Stimulated activated CD4-positive, alpha-beta T cell treated with anti-CD3 and anti-CD28 coated beads, TNF-alpha, amount 100 ng/mL, for 48 hours (primary cell): ENCODE measurements around the gene MRPL28.
"Not testable (repeated sequence)": the region's sequence is repeated elsewhere in the genome, so short reads cannot be mapped to it uniquely, and the experiment has no call there.

Source experiments
- DNase-seq, 3 donors: peaks; one replicate each; pipeline ENCODE4 v3.0.0-alpha.2; 2020; ENCODE audit warnings: low read depth in 3 of 3

Gene MRPL28

DNA sequence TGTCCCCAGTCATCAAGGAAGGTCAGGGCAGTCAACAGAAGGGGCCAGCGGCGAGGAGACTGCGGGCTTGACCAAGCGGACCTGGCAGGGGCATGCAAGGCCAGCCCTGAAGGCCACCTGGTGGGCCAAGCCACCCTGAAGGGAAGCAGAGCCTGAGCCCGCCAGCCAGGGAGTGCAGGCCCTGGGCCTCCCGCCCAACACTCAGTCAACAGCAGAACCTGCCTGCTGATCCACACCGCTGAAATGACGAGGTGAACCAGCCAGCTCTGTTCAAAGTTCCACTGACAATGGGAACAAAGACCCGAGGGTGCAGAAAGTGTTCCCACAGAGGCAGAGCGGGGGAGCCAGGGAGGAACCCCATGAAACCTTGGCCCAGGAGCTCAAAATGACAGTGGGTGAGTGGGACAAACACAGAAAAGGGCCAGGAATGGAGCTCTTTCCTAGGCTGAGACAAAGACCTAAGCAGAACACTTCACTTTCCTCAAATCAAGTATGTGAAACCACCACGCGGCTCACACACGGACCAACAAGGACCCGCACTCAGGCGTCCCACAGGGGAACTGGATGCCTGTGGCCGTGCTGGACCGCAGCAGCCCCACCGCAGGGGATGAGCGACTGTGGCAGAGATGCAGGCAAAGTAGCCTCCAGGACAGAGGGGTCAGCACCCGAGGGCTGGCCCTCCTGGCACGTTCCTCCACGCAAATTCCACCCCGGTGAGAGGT, 29.8 kb downstream of the MRPL28 start:
- no peak for DNase-seq

DNA sequence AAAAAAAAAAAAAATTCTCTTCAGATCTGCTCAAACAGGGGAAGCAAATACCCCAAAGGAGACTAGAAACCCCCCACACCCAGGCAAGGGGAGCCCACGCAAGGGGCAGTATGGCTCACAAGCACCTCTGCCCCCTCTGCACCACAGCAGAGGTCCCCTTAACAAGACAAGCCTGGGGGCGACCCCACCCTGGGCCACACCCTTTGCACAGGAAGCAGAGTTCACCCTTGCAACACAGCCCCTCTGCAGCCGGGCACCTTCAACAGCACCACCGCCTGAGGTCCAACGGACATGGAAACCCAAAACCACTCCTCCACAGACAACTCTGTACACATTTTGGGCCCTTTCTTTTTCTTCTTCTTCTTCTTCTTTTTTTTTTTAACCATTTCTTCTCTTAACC, 30.7 kb downstream of the MRPL28 start:
- no peak for DNase-seq

DNA sequence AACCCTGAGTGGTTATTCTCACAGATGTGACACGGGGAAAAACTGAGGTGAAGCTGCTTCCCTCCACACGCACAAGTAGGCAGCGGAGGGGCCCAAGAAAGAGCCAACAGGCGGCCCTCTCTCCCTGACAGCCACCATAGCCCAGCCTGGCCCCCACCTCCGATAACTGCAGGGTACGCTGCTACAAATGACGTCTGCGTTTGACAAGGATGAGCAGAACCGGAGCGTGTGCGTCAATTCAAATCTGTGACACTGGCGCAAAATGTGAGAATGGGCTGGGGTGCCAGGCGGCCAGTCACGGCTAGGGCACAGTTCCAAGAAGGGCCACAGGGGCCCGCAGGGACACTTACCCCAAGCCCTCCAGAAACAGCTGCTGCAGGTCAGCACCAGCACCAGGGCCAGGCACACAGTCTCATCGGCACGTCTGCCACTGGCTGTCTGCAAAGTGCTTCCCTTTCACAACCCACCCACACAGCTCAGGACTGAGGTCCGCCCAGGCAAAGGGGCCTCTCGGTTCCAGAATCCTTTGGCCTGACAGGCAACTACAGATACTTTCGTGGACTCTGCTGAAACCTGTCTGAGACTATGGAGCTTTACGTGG, 32.3 kb downstream of the MRPL28 start:
- DNase-seq, result no peak

DNA sequence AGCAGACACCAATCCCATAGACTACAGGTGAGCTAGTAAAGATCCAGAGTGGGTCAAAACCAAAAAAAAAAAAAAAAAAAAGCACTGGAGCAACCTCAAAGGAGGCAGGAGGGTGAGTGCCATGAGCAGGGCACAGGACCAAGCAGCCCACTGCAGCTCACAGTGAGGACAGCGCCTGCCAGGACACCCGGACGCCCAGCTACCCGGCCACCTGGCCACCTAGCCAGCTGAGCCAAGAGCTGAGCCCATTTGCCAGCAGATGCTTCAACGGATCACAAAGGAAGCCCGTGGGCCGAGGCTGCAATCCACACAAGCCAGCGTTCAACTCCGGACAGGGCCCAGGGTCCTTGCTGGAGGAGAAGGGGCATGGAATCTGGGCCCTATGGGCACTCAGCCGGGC, 32.9 kb downstream of the MRPL28 start:
- DNase-seq, result no peak

DNA sequence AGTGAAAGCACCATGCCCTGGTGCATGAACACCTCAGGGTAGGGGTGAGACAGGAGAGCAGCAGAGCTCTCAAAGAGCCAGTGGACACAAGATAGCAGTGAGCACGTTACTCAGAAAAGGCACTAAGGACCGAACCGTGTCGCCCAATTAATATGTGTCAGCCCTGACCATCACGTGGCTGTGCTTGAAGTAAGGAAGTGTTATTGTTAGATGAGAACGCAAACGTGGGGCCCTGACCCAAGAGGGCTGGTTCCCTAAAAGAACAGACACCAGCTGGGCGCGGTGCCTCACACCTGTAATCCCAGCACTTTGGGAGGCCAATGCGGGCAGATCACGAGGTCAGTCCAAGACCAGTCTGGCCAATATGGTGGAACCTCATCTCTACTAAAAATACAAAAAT, 34.1 kb downstream of the MRPL28 start:
- DNase-seq, result no peak

DNA sequence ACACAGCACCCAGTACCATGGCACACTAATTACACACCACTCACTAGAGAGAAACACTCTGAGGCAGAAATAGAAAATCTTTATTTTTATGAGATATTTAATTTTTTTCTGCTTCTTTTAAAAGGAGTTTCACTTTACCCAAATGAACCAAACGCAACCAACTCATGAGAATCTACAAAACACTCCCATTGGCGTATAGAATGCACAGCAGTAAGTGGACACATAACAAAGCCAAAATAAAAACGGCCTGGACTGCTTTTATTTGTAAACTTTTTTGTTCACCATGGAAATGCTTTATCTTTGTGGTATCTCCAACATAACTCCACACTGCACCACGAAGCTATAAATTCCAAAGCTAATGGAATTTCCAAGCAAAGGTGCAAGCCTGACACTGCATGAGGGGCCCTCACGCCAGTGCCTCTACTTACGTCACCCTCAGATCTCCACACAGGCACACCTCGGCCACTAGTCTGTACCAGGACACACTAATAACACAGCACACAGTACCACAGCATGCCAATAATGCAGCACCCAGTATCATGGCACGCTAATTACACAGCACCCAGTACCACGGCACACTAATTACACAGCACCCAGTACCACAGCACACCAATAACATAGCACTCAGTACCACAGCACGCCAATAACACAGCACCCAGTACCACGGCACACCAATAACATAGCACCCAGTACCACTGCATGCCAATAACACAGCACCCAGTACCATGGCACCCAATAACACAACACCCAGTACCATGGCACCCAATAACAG, 35.3 kb downstream of the MRPL28 start:
- DNase-seq, result not testable (repeated sequence)

DNA sequence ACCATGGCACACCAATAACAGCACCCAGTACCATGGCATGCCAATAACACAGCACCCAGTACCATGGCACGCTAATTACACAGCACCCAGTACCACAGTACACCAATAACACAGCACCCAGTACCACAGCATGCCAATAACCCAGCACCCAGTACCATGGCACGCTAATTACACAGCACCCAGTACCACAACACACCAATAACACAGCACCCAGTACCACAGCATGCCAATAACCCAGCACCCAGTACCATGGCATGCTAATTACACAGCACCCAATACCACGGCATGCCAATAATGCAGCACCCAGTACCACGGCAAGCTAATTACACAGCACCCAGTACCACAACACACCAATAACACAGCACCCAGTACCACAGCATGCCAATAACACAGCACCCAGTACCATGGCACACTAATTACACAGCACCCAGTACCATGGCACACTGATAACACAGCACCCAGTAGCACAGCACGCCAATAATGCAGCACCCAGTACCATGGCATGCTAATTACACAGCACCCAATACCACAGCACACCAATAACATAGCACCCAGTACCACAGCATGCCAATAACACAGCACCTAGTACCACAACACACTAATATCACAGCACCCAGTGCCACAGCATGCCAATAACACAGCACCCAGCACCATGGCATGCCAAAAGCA, 36.0 kb downstream of the MRPL28 start:
- not testable (repeated sequence) for DNase-seq

DNA sequence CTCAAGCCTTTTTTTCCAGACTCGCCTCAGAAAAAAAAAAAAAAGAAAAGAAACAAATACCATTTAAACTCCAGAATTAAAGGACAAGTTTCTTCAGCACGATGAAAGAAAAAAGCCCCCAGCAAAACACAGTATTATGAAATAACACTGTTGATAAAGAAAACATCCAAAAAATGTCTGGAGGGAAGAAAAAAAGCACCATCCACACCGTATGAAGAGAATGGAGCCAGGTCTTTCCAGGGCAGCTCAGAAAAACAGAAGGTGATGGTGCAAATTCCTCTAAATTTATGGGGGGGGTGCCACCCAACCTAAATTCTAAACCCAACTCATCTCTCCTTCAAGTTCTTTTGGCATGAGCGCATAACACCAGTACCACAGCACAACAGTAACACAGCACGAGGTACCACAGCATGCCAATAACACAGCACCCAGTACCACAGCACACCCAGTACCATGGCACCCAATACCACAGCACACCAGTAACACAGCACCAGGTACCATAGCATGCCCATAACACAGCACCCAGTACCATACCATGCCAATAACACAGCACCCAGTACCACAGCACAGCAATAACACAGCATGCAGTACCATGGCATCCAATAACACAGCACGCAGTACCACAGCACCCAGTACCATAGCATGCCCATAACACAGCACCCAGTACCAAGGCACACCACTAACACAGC, 36.8 kb downstream of the MRPL28 start:
- no peak for DNase-seq

DNA sequence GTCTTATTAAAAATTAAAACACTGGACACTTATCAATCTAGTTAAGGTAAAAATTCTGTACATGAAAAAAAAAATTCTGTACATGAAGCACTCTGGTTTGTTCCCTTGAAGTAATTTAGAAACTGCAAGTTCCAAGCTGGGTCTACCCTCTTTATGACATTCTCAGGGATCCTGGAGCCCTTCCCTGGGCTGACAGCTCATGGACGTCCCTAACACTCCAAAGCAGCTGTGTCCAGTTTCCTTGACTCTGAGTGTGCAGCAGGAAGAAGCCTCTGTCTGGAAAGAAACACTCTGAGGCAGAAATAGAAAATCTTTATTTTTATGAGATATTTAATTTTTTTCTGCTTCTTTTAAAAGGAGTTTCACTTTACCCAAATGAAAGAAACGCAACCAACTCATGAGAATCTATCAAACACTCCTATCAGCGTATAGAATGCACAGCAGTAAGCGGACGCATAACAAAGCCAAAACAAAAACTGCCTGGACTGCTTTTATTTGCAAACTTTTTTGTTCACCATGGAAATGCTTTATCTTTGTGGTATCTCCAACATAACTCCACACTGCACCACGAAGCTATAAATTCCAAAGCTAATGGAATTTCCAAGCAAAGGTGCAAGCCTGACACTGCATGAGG, 39.0 kb downstream of the MRPL28 start:
- DNase-seq, result not testable (repeated sequence)

DNA sequence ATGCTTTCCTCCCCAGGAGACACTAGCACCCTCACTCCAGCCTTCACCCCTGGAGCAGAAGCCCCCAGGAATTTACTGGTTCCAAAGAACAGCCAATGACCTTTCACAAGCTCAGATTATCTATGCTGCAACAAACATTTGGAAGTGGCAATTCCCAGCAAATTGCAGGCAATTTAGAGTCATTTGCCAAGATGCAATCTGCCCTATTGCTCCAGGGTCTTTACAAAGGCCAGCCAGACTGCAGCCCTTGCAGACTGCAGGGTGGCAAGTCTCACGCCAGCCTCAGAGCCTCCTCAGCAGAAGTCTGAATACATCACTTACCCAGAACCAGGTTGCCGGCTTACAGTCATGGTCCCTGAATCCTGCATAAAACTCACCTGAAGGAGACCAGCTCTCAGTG, 39.6 kb downstream of the MRPL28 start:
- DNase-seq, result no peak

DNA sequence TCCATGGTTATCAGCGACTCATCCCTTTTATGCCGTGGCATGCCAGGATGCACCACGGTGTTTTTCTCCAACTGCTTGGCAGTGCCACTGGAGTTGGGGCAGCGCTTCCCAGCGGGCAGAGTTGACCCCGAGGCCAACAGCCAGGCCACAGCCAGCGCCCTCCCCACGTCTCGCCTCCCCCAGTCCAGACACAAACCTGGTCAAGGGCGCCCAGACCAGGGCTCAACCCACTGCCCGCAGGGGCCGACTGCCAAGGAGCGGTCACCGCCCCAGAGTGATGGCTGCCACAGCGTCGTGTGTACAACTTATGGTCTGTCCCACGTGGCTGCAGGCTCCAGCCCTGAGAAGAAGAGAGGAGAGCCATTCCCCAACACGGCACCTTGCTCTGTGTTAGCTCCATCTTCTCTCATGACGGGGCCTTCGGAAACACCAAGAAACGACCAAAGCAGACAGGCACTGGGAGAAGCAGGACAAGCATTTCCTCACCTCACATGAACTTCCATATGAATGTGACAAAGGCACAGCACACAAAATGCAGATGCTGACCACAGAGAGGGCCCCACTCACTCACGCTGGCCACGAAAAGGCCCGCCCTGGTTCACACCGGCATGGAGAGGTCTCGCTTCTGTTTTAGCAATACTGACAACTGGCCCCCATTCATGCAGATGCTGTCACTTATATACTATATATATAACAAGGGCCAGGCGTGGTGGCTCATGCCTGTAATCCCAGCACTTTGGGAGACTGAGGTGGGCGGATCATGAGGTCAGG, 44.8 kb downstream of the MRPL28 start:
- DNase-seq, result no peak

DNA sequence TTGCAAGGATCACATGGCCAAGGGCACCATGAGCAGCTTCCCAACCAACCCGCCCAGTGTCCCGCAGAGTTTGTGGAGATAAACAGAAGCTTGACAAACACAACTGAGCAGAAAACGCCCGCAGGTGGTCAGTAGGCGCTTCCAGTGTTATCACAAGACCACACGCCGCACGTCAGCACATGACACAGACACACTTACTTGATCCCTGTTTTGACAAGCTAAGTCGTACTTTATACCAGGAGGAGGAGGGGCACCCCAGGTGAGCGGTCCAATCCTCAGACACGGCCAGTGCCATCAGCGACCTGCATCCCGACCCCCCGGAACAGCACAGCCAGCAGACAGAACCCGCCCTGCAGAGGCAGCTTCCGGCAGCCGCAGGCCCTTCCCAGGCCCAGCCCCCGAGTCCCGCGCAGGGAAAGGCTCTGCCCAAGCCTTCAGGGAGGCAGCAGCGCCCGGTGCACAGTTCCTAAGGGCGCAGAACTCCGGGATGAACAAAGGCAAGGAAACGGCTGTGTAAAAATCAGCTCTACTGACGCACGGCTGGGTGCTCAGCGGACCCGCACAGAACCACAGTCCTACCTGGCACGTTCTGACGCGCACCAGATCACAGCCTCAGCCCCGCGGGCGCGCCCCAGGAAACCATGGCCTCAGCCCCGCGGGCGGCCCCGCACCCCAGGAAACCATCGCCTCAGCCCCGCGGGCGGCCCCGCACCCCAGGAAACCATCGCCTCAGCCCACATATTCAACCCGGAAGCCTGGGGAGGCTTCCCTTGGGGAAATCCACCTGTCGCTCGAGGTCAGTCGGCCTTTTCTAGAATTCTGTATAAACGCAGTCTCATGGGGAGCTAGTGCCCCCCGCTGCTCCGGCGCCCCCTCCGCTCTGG, 45.6 kb downstream of the MRPL28 start:
- peak in 1 of 3 donors; percentile 27 for DNase-seq

DNA sequence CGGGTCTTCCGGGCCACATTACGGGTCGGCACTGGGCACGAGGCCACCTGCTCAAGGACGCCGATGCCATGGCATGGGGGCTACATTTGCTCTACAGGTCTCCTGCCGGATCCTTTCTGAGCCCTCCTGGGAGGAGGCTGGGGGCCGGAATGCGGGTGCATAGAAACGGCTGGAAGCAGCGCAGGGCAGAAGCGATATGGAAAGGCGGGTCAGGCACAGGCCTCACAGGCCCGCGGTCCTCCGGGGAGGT, 46.2 kb downstream of the MRPL28 start:
- no peak for DNase-seq

DNA sequence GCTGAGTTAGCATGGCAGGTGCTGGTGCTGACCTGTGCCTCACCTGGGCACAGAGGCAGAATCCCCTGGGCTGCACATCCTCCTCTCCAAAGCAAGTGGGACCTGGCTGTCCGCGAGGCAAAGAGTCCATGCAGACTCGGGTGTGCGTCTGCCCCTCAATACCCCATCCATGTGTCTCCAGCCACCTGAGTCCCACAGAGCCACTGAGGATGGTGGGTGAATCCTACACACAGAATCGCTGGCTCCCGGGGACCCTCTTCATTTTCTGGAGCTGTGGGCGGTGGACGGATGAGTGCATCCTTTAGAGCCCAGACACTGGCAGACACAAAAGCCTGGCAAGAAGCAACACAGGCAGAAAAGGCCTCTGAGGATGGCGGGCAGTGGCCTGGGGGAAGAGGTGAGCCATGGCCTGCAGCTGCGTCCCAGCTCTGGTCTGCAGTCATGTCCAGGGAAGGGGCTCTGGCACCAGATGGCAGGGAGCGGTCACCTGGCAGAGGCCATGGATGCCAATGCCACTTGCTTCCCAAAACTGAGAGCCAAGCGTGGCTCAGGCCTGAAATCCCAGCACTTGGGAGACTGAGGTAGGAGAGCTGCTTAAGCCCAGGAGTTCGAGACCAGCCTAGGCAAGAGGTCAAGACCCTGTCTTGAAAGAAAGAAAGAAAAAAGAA, 47.7 kb downstream of the MRPL28 start:
- DNase-seq, result no peak

DNA sequence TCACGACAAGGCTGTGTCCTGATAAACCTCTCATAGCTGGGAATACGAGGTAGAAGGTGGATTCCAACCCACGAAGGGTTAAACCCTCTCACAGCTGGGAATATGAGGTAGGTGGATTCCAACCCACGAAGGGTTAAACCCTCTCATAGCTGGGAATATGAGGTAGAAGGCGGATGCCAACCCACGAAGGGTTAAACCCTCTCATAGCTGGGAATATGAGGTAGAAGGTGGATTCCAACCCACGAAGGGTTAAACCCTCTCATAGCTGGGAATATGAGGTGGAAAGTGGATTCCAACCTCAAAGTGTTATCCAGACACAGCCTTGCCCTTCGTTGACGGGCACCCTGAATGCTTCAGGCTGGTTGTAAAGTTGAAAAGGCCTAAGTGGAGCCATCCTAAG, 48.8 kb downstream of the MRPL28 start:
- no peak for DNase-seq

DNA sequence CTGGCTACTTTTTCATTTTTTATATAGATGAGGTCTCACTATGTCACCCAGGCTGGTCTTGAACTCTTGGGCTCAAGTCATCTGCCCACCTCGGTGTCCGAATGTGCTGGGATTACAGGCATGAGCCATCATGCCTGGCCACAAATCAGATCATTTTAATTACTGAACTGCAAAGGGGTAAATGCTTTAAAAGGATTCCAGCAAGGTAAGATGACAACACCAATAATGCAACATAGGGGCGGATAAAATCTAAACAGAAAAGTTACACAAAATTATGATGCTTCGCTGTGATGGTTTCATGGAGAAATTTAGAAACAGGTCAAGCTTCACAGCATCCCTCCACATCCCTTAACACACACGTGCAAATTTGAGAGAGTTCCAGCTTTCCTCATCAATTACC, 50.1 kb downstream of the MRPL28 start:
- no peak for DNase-seq

DNA sequence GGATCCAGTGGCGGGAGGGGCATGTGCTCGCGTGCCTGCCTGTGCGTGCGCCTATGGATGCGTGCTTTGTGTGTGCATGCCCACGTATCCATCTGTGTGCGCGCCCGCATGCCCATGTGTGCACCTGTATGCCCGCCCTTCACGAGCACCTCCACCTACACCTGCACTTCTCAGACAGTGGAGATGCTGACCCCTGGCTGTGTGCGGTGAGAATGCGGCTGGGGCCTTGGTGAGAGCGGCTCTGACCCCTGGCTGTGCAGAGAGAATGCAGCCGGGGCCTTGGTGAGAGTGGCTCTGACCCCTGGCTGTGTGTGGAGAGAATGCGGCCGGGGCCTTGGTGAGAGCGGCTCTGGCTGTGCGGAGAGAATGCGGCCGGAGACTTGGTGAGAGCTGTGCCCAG, 51.7 kb downstream of the MRPL28 start:
- no peak for DNase-seq

DNA sequence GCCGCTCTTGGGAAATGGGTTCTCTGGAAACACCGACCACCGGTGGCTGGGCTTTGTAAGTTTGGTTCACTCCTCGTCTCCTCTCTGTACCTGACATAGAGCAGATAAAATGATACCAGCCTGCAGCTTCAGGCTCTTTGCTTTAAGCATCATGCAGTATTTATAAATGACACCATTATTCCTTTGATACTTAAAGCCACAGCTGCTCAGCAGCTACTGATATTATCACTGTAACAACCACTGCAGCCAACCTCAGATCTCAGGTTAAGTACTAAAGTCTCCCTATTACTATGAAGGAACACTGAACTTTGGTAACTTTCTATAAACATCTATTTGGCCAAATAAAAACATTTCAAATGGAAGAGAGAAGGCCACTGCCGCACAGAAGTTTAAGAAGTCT, 52.8 kb downstream of the MRPL28 start:
- DNase-seq, result no peak
